Brain microvascular endothelial cell (primary cell): ENCODE results near the gene FKBP1A.
A peak's percentile ranks its signal among the peaks of the same experiment; 100 is the strongest.

Experiments used
- DNase-seq: peaks from one replicate; pipeline ENCODE4 v3.0.0-alpha.2; 2020
- H3K27ac ChIP-seq: fragments of 250-450 bp; sonication (Bioruptor Pico); 2 replicates; pipeline ENCODE4 v1.5.1; 2020; ENCODE audit warnings: mild to moderate bottlenecking, moderate library complexity
- H3K27me3 ChIP-seq: fragments of 250-450 bp; sonication (Bioruptor Pico); replicated peaks from 2 replicates; pipeline ENCODE4 v1.5.1; 2020; ENCODE audit warnings: mild to moderate bottlenecking
- H3K36me3 ChIP-seq: fragments of 250-450 bp; sonication (Bioruptor Pico); replicated peaks from 2 replicates; pipeline ENCODE4 v1.5.1; 2020; ENCODE audit warnings: mild to moderate bottlenecking
- H3K4me3 ChIP-seq: 2 replicates; pipeline ENCODE4 v1.5.1; 2011; ENCODE audit warnings: low read depth, mild to moderate bottlenecking, control low read depth, low read length, moderate library complexity
- in situ Hi-C: cut with HindIII; loops from 2 replicates; pipeline ENCODE4 v1.10.0; 2017; ENCODE audit warnings: low sequenced_read_pairs, low pct_ligation_motif_present
- TF ChIP-seq, protein P1 (sequence below): IDR thresholded peaks from 2 replicates; pipeline ENCODE4 v1.5.1; 2011; ENCODE audit warnings: low read depth, mild to moderate bottlenecking, moderate library complexity, low read length, control low read depth, inconsistent platforms; ENCODE audit errors: missing control alignments

FKBP1A gene

DNA sequence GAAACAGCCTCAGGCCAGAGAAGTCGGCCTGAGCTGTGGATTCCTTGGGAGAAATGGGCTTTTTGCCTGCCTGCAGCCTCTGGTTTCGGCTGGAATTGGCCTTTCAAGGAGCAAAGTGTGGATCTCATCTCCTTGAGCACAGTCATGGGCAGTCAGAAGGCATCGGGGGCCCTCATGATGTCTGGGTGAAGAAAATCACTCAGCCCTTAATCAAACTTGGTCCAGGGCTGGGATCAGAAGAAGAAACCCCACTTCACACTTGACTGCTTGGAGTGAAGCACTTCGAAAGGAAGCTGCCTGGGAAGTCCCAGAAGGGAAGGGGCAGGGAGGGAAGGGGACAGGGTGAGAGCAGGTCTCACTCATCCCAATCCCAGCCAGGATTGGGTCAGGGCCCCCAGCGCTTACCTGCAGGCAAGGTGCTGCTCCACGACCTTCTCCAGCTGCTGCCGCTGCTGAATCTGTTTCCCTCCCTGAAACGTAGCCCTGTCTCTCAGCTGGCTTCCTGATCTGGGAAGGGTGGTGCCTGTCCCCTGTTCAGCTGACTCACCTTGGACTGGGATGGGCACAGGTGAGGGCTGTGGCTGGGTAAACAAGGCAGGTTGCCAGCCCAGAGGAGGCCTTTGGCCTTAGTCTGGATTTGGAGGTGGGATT, 64.0 kb downstream of the FKBP1A start, which contains the start of gene SDCBP2:
Gene SDCBP2 (minus strand): TSS at position 460 of the 651 bp plus-strand sequence. CDS start 8,723 bp downstream, outside the sequence.
- TF ChIP-seq, protein P1, sequence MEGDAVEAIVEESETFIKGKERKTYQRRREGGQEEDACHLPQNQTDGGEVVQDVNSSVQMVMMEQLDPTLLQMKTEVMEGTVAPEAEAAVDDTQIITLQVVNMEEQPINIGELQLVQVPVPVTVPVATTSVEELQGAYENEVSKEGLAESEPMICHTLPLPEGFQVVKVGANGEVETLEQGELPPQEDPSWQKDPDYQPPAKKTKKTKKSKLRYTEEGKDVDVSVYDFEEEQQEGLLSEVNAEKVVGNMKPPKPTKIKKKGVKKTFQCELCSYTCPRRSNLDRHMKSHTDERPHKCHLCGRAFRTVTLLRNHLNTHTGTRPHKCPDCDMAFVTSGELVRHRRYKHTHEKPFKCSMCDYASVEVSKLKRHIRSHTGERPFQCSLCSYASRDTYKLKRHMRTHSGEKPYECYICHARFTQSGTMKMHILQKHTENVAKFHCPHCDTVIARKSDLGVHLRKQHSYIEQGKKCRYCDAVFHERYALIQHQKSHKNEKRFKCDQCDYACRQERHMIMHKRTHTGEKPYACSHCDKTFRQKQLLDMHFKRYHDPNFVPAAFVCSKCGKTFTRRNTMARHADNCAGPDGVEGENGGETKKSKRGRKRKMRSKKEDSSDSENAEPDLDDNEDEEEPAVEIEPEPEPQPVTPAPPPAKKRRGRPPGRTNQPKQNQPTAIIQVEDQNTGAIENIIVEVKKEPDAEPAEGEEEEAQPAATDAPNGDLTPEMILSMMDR, result no peak
- no peak within 1 kb of the TSS for H3K27ac ChIP-seq
- peaks cover 5% of the 10 kb centered on the region for H3K36me3 ChIP-seq
- H3K4me3 ChIP-seq, result no peak within 1 kb of the TSS
- in situ Hi-C loops, result no loop called here
- DNase-seq, result no peak
- H3K27me3 ChIP-seq, result no peaks in the 10 kb centered on the region

DNA sequence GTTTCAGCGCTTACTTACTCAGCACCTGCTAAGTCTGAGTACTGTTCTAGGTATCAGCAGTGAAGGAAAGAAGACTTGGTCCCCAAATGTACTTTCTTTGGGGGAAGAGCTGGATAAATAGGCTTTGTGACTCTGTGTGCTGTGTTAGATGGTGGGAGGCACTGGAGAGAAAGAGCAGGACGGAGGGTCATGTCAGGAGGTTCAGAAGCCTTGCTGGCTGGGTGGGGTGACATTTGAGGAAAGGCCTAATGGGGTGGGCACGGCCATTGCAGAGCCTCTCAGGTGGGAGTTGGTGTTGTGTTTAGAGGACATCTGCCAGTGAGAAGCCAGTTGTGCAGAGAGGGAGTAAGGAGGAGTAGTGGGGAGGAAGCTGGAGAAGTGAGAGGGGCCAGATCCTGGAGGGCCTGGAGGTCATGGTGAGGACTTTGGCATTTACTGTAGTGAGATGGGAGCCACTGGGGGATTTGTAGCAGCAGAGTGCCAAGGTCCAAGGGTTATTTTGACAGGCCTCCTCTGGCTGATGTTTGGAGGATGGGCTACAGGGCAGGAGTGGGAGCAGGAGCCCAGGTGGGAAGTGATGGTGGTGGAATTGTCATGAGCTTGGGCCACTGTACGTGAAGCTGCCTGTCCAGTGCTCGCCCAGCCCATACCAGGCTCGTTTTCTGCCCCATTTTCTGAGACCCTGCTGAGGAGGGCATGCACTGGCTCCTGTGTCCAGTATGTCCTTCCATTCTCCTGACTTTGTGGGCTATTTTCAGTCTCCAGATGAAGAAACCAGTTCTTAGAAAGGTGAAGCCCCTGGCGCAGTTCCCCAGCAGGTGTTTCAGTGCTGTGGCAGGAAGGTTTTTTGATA, 64.8 kb downstream of the FKBP1A start:
- no peak overlapping the region for H3K4me3 ChIP-seq
- in situ Hi-C loops, result no loop called here

DNA sequence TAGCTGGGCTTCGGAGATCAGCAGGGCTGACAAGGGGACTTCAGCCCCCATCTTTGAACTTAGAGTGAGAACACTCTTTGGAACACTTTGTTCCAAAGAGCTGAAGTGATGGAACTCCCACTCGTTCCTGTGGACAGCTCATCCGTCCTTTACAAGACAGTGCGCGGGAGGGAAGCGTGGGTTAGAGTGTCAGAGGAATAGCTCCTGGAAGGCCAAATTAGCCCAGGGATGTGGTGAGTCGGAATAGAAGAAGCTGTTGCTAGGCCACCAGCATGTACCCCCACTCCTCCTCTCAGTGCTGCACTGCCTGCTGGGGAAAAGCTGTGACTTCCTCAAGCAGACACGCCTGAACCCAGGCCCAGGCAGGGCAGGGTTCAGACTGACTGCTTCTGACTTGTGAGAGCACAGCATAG, 65.6 kb downstream of the FKBP1A start:
- in situ Hi-C loops, result no loop called here
- Histone ChIP-seq H3K27me3 (no peaks in the 10 kb centered on the region), H3K36me3 (no peaks in the 10 kb centered on the region), H3K4me3 (peak overlapping the region; percentile 3), H3K27ac (peak overlapping the region; percentile 100)
- peak; percentile 64 for DNase-seq
- TF ChIP-seq, protein P1, result no peak

More for the DNA sequence above, 64.8 kb downstream of the FKBP1A start:
- Histone ChIP-seq H3K36me3 (peaks cover 3% of the 10 kb centered on the region), H3K27ac (peak overlapping the region; percentile 100), H3K27me3 (no peaks in the 10 kb centered on the region)
- TF ChIP-seq, protein P1, result no peak
- no peak for DNase-seq

DNA sequence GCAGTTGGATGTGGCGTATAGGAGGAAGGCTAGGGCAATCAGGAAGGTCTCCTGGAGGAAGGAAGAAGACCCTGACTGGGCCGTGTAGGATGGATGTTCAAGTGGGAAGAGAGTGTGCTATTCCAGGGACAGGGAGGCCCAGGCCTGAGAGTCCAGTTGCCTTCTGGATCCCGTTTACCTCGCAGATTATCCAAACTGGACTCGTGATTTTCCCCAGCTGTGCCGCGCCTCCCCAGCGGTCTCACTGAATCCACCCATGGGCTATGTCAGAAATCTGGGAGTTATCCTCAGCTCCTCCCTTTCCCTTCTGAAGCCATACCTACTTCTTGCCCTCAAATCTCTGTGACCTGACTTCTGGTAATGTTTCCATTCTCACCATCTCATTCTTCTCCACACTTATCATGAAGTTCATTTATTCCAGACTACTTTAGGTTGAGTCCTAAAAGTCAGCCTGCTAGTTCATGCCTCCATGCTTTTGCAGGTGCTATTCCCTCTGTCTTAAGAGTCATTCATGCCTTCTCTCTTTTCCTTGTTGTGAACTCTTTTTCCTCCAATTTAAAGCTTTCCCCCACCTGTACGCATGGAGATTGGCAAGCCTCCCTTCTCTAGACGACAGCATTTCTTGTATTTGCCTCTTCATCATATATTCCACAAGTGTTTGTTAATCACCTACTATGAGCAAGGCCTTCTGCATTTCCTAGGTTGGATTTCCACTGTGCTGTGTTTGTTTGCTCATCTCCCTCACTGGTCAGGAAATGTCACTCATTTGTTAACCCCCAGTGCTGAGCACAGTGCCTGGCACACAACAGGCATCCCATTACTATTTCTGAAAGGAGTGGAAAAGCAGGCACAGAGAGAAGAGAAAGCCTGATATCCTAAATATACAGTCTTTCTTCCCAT, 66.6 kb downstream of the FKBP1A start:
- Histone ChIP-seq H3K27ac (peak overlapping the region; percentile 100), H3K4me3 (peak overlapping the region; percentile 75), H3K36me3 (no peaks in the 10 kb centered on the region), H3K27me3 (no peaks in the 10 kb centered on the region)
- TF ChIP-seq, protein P1, result no peak
- in situ Hi-C loops, result no loop called here
- no peak for DNase-seq

DNA sequence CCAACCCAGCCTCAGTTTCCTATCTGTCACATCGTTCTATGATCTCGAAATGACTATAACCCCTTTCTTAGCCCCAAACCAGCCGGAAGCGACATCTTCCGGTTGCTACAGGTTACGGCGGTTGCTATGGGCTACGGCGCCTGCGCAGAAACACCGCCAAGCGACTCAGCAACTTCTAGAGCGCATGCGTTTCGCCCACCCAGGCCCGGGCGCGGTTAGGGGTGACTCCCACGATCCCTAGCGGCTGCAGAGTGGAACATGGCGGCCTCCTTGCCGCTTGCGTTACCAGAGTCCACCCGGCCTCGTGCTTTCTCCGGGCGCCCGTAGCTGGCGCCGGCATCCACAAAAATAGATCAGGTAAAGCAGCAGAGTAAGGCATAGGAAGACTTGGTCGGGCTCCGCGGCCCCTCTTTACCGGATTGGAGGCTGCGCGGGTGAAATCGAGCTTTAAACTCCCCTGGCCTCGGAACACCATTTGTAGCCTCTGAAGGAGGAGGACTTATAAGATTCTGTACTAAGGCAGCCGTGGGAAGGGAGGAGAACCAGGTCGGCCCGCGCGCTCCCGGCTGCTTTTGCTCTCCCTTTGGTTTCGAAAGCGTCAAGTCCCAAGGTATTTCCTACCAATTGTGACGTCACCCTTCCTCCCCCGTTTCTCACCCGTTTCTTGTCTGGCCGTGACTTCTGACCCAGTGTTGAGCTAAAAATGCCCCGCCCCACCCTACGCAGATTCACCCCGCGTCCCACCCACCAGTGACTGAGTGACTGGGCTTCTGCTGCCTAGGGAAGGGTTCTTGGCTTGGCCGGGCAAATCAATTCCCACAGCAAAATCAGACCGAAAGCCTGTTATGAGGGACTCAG, 67.5 kb downstream of the FKBP1A start:
- in situ Hi-C loops, result no loop called here
- peak overlapping the region; percentile 75 for H3K4me3 ChIP-seq

More for the DNA sequence above, 67.5 kb downstream of the FKBP1A start:
- TF ChIP-seq, protein P1, result peak; percentile 31
- Histone ChIP-seq H3K27me3 (no peaks in the 10 kb centered on the region), H3K27ac (peak overlapping the region; percentile 100), H3K36me3 (no peaks in the 10 kb centered on the region)
- peak; percentile 96 for DNase-seq
